A673 (cell line): ENCODE measurements around the gene ARFIP1. TPM values are rescaled to one million over a fixed set of nuclear protein-coding genes. Genes with fewer than 3 reads are reported as not detected.

Experiments
- BruUV-seq: library from RNA; stranded (reverse); fragments of 400-500 nt; replicated peaks from 2 replicates; lab custom pipeline; 2021; lab: Mats Ljungman, UMichigan
- CTCF ChIA-PET: fragments of 300-600 bp; sonication (Branson Sonifier 250); formaldehyde crosslinking; loops from one replicate; lab custom pipeline; 2022; ENCODE audit warnings: antibody characterized with exemption; lab: Charles Lee
- POLR2A ChIA-PET: fragments of 300-600 bp; sonication (Branson Sonifier 250); formaldehyde crosslinking; loops from one replicate; lab custom pipeline; 2022; ENCODE audit warnings: antibody characterized with exemption; ENCODE audit not compliant: low non-redundant PET; lab: Charles Lee
- DNase-seq: peaks from one replicate; pipeline ENCODE4 v3.0.0-alpha.2; 2015; ENCODE audit warnings: low spot score
- H3K27ac ChIP-seq: fragments of 200-600 bp; sonication (generic); 2 replicates; pipeline ENCODE4 v1.5.1; 2016; ENCODE audit warnings: mixed run types, low read depth, mild to moderate bottlenecking, mixed read lengths, antibody characterized with exemption, low read length; ENCODE audit not compliant: poor library complexity, severe bottlenecking
- H3K27me3 ChIP-seq: fragments of 200-600 bp; sonication (generic); replicated peaks from 2 replicates; pipeline ENCODE4 v1.6.1; 2017; ENCODE audit warnings: mixed run types, low read depth, mild to moderate bottlenecking, mixed read lengths, antibody characterized with exemption, low read length; ENCODE audit not compliant: insufficient read depth, poor library complexity
- H3K36me3 ChIP-seq: fragments of 200-600 bp; sonication (generic); 2 replicates; pipeline ENCODE4 v1.6.1; 2016; ENCODE audit warnings: mixed run types, mild to moderate bottlenecking, mixed read lengths, antibody characterized with exemption, low read length; ENCODE audit not compliant: insufficient read depth, poor library complexity, severe bottlenecking
- H3K4me1 ChIP-seq: fragments of 200-600 bp; sonication (generic); 2 replicates; pipeline ENCODE4 v1.6.1; 2017; ENCODE audit warnings: mixed run types, mild to moderate bottlenecking, mixed read lengths, antibody characterized with exemption, low read length; ENCODE audit not compliant: insufficient read depth, poor library complexity, severe bottlenecking
- H3K4me3 ChIP-seq: fragments of 200-600 bp; sonication (generic); 2 replicates; pipeline ENCODE4 v1.5.1; 2016; ENCODE audit warnings: low read depth, mixed run types, mild to moderate bottlenecking, mixed read lengths, low read length; ENCODE audit not compliant: poor library complexity, severe bottlenecking
- H3K9me3 ChIP-seq: fragments of 200-600 bp; sonication (generic); 2 replicates; pipeline ENCODE4 v1.6.1; 2016; ENCODE audit warnings: mixed run types, low read depth, mild to moderate bottlenecking, mixed read lengths, antibody characterized with exemption, low read length; ENCODE audit not compliant: poor library complexity, severe bottlenecking
- CTCF ChIP-seq: fragments of 300-800, 200-600 bp; sonication (generic); conservative IDR thresholded peaks from 2 replicates; pipeline ENCODE4 v1.5.1; 2017; ENCODE audit warnings: low read depth, mild to moderate bottlenecking, antibody characterized with exemption, low read length, moderate library complexity, mixed read lengths
- EZH2 ChIP-seq: fragments of 200-600 bp; sonication (generic); IDR thresholded peaks from 2 replicates; pipeline ENCODE4 v1.6.1; 2017; ENCODE audit warnings: borderline replicate concordance, low read depth, mild to moderate bottlenecking, mixed read lengths, antibody characterized with exemption, low read length; ENCODE audit not compliant: poor library complexity, severe bottlenecking
- intact Hi-C: fragments of 100-400 bp; cut with micrococcal nuclease; formaldehyde crosslinking; loops from one replicate; pipeline ENCODE4 v1.10.0; 2022; ENCODE audit not compliant: unreplicated experiment
- total RNA-seq: library from RNA; stranded (reverse); gene quantifications from 2 replicates; pipeline ENCODE4 v1.2.3, GENCODE V29; 2021

Gene ARFIP1
- total RNA-seq, 1 experiment from 2014 or later = 30.4 TPM

GRCh38 chr4:152870606-152871005 is 90.9 kb downstream of the ARFIP1 start:
- BruUV-seq = no TSS peak
- Histone ChIP-seq H3K4me3 (no peak overlapping the region), H3K9me3 (no peaks in the 10 kb centered on the region), H3K4me1 (no peaks in the 10 kb centered on the region), H3K27ac (no peak overlapping the region), H3K36me3 (no peaks in the 10 kb centered on the region), H3K27me3 (no peaks in the 10 kb centered on the region)
- no peak for TF ChIP-seq CTCF
- no peak for TF ChIP-seq EZH2
- intact Hi-C loops = no loop called here
- no peak for DNase-seq
- ChIA-PET CTCF (no interaction called here), POLR2A (no interaction called here)

GRCh38 chr4:152875261-152875660 is 95.5 kb downstream of the ARFIP1 start:
- Histone ChIP-seq H3K4me1 (no peaks in the 10 kb centered on the region), H3K4me3 (no peak overlapping the region), H3K27ac (no peak overlapping the region), H3K36me3 (no peaks in the 10 kb centered on the region), H3K27me3 (no peaks in the 10 kb centered on the region), H3K9me3 (no peaks in the 10 kb centered on the region)
- ChIA-PET POLR2A (no interaction called here), CTCF (no interaction called here)
- no peak for DNase-seq
- TF ChIP-seq EZH2 = no peak
- no TSS peak for BruUV-seq
- intact Hi-C loops = no loop called here

GRCh38 chr4:152877868-152878267 is 98.1 kb downstream of the ARFIP1 start:
- Histone ChIP-seq H3K36me3 (no peaks in the 10 kb centered on the region), H3K27me3 (no peaks in the 10 kb centered on the region), H3K9me3 (no peaks in the 10 kb centered on the region), H3K4me1 (no peaks in the 10 kb centered on the region), H3K4me3 (no peak overlapping the region), H3K27ac (no peak overlapping the region)
- CTCF ChIA-PET = no interaction called here
- POLR2A ChIA-PET = no interaction called here
- intact Hi-C loops = no loop called here
- TF ChIP-seq CTCF = no peak
- TF ChIP-seq EZH2 = no peak
- no peak for DNase-seq
- BruUV-seq = no TSS peak

- H3K36me3 ChIP-seq = no peaks in the 10 kb centered on the region
- no peak overlapping the region for H3K4me3 ChIP-seq
- intact Hi-C loops = no loop called here
- CTCF ChIA-PET = no interaction called here
- no peaks in the 10 kb centered on the region for H3K9me3 ChIP-seq
- TF ChIP-seq EZH2 = no peak
- no peak for TF ChIP-seq CTCF
- H3K27ac ChIP-seq = no peak overlapping the region
- no peaks in the 10 kb centered on the region for H3K27me3 ChIP-seq
- no TSS peak for BruUV-seq
- POLR2A ChIA-PET = no interaction called here
- H3K4me1 ChIP-seq = no peaks in the 10 kb centered on the region
- no peak for DNase-seq
Observed at GRCh38 chr4:152880263-152880662, 100.5 kb downstream of the ARFIP1 start.
